Peyer's patch (tissue), 4 donors: ENCODE measurements around the gene APELA. TPM values are rescaled to one million over a fixed set of nuclear protein-coding genes. Genes with fewer than 3 reads are reported as not detected.
"Not testable (repeated sequence)": the region's sequence is repeated elsewhere in the genome, so short reads cannot be mapped to it uniquely, and the experiment has no call there.

Source experiments
- DNase-seq, 3 donors: peaks; one replicate each; pipeline ENCODE4 v3.0.0-alpha.2; 2017 to 2019
- H3K27ac ChIP-seq, 4 donors: fragments of 200-600 bp; sonication (generic); one replicate each; pipeline ENCODE4 v1.5.1; 2016 to 2019
- H3K27me3 ChIP-seq, 2 donors: fragments of 200-600 bp; sonication (generic); one replicate each; pipeline ENCODE4 v1.5.1; 2019
- H3K36me3 ChIP-seq, 3 donors: fragments of 200-600 bp; sonication (generic); one replicate each; pipeline ENCODE4 v1.5.1; 2016 to 2019
- H3K4me1 ChIP-seq, 4 donors: fragments of 200-600 bp; sonication (generic); one replicate each; pipeline ENCODE4 v1.5.1; 2016 to 2019
- H3K4me3 ChIP-seq, 4 donors: fragments of 200-600 bp; sonication (generic); 1 replicate in 3 of 4; 2 replicates in 1 of 4; pipeline ENCODE4 v1.5.1; 2016 to 2019; ENCODE audit warnings: mild to moderate bottlenecking in 1 of 4
- H3K9me3 ChIP-seq, 4 donors: fragments of 200-600 bp; sonication (generic); one replicate each; pipeline ENCODE4 v1.5.1; 2016 to 2019; ENCODE audit warnings: mild to moderate bottlenecking in 1 of 4
- CTCF ChIP-seq, 6 experiments: fragments of 450-650 bp in 4 of 6; fragments of 200-600 bp in 2 of 6; sonication (generic) in 1 of 6; IDR thresholded peaks; one replicate each; pipeline ENCODE4 v1.5.1; 2017 to 2019; ENCODE audit warnings: antibody characterized with exemption in 6 of 6, mild to moderate bottlenecking in 3 of 6, moderate library complexity in 1 of 6
- POLR2A ChIP-seq, 2 donors: fragments of 450-650 bp; IDR thresholded peaks; one replicate each; pipeline ENCODE4 v1.5.1; 2017; ENCODE audit warnings: antibody characterized with exemption in 2 of 2, mild to moderate bottlenecking in 2 of 2, moderate library complexity in 2 of 2
- total RNA-seq, 4 donors: library from RNA; depleted of rRNA; stranded (reverse); fragments of >200 nt; gene quantifications; one replicate each; pipeline ENCODE4 v1.1.0, GENCODE V29; 2016

Gene APELA
- total RNA-seq, 4 donors from 2014 or later = not detected

GRCh38 chr4:164924670-164925238 lies 47.8 kb downstream of the APELA start:
- TF ChIP-seq CTCF (IDR thresholded peaks at IDR 0.05) (no peak), POLR2A (IDR thresholded peaks at IDR 0.05) (no peak)
- Histone ChIP-seq H3K36me3 (no peaks in the 10 kb centered on the region), H3K4me3 (no peak overlapping the region), H3K27me3 (no peaks in the 10 kb centered on the region), H3K9me3 (no peaks in the 10 kb centered on the region), H3K27ac (no peak overlapping the region), H3K4me1 (no peaks in the 10 kb centered on the region)
- DNase-seq = no peak

- H3K9me3 ChIP-seq = no peaks in the 10 kb centered on the region
- H3K27ac ChIP-seq = no peak overlapping the region
- TF ChIP-seq CTCF (IDR thresholded peaks at IDR 0.05) = no peak
- TF ChIP-seq POLR2A (IDR thresholded peaks at IDR 0.05) = no peak
- H3K4me1 ChIP-seq = no peaks in the 10 kb centered on the region
- DNase-seq = no peak
- no peaks in the 10 kb centered on the region for H3K27me3 ChIP-seq
- H3K4me3 ChIP-seq = no peak overlapping the region
- no peaks in the 10 kb centered on the region for H3K36me3 ChIP-seq
These were observed 49.3 kb downstream of the APELA start for GRCh38 chr4:164926301-164926700.

DNA sequence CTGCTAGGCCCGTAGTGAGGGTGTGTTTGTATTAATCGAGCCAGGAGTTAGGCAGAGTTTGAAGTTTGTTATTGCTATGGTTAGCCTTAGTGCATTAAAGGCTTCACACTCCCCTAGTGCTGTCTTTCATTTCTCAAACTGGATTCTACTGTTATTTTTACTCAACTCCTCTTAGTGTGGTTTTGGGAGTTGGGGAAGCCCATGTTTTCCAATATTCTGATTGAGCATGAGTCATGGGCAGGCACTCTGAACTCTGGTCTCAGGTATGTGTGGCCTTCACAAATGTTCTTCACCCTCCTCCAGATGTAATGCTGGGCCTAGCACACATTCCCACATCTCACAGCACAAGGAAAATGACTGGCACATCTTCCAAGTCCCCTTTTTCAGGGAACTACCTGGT lies 50.1 kb downstream of the APELA start:
- not testable (repeated sequence) for H3K4me1 ChIP-seq, H3K36me3 ChIP-seq, H3K27me3 ChIP-seq, H3K4me3 ChIP-seq, H3K27ac ChIP-seq, H3K9me3 ChIP-seq, DNase-seq

DNA sequence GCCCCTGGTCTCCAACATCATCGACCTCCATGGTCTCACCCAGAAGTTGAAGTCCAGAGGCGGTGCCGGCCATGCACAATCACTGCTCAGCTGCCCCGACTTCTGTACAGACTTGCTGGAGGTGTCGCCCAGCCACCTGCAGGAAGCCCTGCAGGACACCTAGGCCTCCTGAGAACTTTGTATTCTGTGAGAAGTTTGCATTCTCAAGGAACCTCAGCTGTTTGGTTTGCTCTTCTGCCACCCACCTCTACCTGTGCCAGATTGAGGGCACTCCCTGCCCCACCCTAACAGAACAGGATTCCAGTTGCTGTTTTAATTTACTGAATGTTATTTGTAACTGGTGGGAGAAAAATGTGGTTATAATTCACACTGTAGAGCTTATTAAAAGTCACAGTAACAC lies 53.7 kb downstream of the APELA start:
- no peak for TF ChIP-seq POLR2A (IDR thresholded peaks at IDR 0.05)
- TF ChIP-seq CTCF (IDR thresholded peaks at IDR 0.05) = no peak
- Histone ChIP-seq H3K36me3 (no peaks in the 10 kb centered on the region), H3K27ac (no peak overlapping the region), H3K4me1 (no peaks in the 10 kb centered on the region), H3K27me3 (no peaks in the 10 kb centered on the region), H3K9me3 (no peaks in the 10 kb centered on the region), H3K4me3 (no peak overlapping the region)
- no peak for DNase-seq

GRCh38 chr4:164931551-164932324 lies 54.8 kb downstream of the APELA start:
- TF ChIP-seq POLR2A (IDR thresholded peaks at IDR 0.05) (no peak), CTCF (IDR thresholded peaks at IDR 0.05) (no peak)
- Histone ChIP-seq H3K4me3 (no peak overlapping the region), H3K4me1 (no peaks in the 10 kb centered on the region), H3K27ac (no peak overlapping the region), H3K27me3 (no peaks in the 10 kb centered on the region), H3K9me3 (no peaks in the 10 kb centered on the region), H3K36me3 (no peaks in the 10 kb centered on the region)
- no peak for DNase-seq

DNA sequence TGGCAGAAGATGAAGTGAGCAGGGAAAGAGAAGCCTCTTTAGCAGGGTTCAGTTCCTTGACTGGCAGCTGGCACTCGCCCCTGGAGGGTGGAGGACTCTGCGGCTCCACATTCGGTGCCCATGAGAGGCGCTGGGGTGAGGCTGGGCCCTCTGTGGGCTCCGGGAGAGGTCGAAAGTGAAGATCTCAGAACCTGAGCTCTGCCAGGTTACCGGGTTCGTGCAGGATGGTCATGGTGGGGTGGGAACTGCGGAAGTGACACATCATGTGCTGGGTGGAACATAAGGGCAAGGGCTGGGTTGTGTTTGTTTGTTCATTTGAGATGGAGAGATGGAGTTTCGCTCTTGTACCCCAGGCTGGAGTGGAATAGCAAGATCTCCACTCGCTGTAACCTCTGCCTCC lies 56.3 kb downstream of the APELA start:
- no peaks in the 10 kb centered on the region for H3K27me3 ChIP-seq
- H3K4me3 ChIP-seq = no peak overlapping the region
- H3K36me3 ChIP-seq = no peaks in the 10 kb centered on the region
- no peaks in the 10 kb centered on the region for H3K9me3 ChIP-seq
- TF ChIP-seq CTCF (IDR thresholded peaks at IDR 0.05) = no peak
- TF ChIP-seq POLR2A (IDR thresholded peaks at IDR 0.05) = no peak
- DNase-seq = no peak
- H3K27ac ChIP-seq = no peak overlapping the region
- no peaks in the 10 kb centered on the region for H3K4me1 ChIP-seq
